GM18502 (cell line): ENCODE measurements around the gene TCF7L1.
A peak's percentile ranks its signal among the peaks of the same experiment; 100 is the strongest.
"Not testable (repeated sequence)": the region's sequence is repeated elsewhere in the genome, so short reads cannot be mapped to it uniquely, and the experiment has no call there.

Experiments
- ATAC-seq: cut with Tn5 transposase; IDR thresholded peaks from one replicate; pipeline ENCODE4 v1.9.1; 2021; ENCODE audit warnings: mild to moderate bottlenecking; ENCODE audit not compliant: unreplicated experiment, poor library complexity

The TCF7L1 gene

GRCh38 chr2:85334928-85335327 lies 201.7 kb downstream of the TCF7L1 start:
- ATAC-seq, result no peak

- no peak for ATAC-seq
Measured at GRCh38 chr2:85340034-85340892, 207.1 kb downstream of the TCF7L1 start.

DNA sequence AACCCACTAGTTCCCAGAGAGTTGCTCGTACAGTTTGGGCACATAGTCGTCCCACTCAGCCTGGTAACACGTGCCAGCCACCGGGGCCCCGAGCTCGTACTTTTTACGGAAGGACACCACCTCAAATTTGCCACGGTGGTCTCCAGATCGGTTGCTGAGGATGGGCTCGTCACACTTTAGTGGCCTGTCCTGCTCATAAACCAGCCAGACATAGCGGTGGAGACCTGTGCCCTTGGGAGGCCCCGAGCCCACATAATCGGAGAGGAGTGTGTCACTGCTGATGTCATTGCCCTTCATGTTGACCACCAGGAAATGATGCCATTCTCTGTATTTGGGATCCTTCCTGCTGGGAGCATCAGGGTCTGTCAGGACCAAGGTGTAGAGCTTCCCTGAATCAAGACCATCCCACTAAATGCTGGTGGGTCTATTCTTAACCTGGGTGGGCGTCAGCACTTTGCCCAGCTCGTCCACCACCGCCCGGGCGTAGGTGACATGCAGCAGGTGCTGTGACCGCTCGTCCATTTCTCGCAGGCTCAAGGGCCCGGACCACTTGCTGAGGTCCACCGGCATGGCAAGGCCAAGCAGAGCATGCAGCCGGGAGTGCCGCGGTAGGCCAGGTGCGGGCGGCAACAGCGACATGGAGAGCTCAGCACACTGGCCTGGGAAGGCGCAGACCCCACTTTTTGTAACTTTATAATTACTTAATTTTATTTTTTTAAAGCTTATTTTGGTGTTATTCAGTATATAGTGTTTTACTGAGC lies 208.3 kb downstream of the TCF7L1 start:
- no peak for ATAC-seq

DNA sequence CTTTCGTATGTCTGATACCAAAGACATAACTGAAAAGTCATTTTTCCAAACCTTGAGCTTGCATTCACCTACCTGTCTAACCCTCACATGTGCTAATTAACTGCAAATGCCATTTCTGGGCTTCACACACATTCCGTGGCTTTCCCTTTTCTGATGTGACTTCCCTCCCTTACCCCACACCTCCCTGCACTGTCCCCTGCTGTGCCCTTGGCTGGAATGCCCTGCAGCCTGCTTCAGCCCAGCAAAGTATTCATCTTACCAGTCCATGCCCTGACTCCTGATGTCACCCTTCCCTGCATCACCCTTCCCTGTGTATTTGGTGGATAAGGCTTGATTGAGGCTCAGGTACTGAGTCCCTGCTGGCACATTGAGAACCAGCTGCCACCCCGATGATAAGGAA lies 209.0 kb downstream of the TCF7L1 start:
- ATAC-seq, result no peak

DNA sequence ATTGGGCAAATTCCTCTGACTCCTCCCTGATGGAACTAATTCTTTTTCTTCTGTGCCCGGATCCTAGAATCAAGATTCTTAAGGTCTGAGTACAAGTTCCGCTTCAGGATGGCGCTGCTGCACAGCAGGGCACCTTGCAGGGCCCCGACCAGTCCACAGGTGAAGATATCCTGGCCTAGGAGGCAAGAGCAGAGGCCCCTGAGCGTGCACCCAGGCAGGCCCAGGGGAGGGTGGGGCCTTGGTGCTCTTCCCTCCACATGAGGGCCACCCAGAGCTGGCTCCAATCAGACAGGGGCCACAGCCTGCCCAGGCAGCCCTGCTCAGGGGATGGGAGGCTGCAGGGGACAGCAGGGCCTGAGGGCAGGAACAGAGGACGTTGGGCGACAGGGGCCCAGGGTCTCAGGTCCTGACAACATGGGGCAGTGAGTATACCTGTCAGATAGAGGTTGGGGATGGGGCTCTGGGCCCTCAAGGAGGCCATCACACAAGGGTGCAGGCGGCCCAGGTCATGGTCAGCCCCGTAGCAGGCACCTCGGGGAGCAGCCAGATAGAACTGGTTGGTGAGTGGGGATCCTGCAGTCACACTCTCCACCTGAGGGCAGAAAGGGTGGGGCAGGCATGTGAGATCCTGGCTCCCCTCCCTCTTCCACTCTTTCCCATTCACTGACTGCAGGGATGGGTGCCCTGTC lies 210.2 kb downstream of the TCF7L1 start:
- not testable (repeated sequence) for ATAC-seq

GRCh38 chr2:85344356-85344954 lies 211.3 kb downstream of the TCF7L1 start:
- ATAC-seq, result no peak

DNA sequence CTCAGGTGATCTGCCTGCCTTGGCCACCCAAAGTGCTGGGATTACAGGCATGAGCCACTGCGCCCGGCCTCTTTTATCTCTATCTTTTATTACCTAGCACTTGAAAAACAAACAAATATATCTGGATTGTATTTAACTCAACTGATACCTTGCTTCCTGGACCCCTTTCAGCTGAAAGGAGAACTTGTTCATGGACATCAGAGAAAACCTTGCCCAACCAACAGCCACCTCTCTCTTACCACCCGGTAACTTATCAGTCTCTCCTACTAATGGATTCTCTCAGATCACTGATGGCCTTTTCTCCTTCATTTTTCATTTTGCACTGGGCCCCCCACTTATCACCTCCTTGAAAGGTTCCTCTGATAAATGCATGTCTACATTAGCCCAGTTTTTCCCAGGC lies 214.4 kb downstream of the TCF7L1 start:
- ATAC-seq, result no peak

GRCh38 chr2:85353876-85354285 lies 220.7 kb downstream of the TCF7L1 start:
- ATAC-seq, result peak; percentile 23

DNA sequence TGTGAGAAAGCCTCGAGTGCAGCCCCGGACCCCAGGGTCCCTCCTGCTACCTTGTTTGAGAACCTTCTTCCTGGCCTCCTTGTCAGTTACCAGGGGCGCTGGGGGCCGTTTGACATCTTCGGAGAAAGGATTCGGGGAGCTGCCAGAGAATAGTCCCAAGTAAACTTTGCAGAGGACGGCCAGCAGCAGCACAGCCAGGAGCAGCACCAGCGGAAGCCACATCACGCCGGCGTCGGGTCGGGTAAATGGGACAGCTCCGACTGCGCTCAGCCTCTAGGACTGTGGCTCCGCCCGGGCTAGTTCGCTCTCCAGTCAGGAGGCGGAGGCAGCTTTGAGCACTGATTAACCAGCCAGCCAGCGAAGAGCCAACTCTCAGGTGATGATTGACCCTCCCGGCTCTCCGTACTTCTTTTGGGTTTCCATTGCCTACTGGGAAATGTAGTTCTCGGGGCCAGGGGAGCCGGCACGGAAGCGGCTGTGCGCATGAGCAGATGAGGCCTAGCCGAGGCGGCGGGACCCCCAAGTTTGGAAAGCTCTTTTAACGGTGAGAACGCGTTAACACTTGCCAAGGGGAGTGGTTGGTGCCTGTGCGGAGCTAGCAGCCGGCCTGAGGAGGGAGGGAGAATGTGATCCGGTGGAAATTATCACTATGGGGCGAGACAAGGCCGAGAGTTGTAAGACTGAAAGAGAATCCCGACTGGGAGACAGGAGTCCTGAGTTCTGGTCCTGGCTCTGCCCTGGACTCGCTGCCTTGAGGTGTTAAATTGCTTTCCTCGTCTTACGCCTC lies 221.3 kb downstream of the TCF7L1 start, which contains the start of the genes ELMOD3 and RETSAT:
Gene ELMOD3, plus strand, starts transcription at position 484 of the 787 bp plus-strand sequence. CDS start 2,430 bp downstream, outside the sequence.
Gene RETSAT, minus strand, starts transcription at position 243 of the 787 bp plus-strand sequence. Its CDS starts 21 bp downstream, at position 222.
- peak; percentile 95 for ATAC-seq

DNA sequence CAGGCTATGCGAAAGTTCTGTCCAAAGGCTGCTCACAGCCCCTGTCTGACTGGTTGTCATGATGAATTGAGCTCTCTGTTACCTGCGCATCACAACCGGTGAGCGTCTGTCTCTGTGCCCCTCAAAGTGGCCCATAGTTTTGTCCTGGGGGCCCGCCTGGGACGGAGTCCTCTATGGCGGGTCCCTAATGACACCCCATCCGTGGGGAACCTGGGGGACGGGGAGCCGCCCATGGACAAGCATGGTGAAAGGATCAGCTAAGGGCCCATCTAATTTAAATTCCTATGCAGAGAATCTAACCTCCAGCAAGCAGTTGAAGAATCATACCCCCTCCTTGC lies 221.8 kb downstream of the TCF7L1 start:
- peak; percentile 15 for ATAC-seq

- no peak for ATAC-seq
Measured at GRCh38 chr2:85355521-85355920, 222.3 kb downstream of the TCF7L1 start.

GRCh38 chr2:85356186-85356585 lies 223.0 kb downstream of the TCF7L1 start:
- no peak for ATAC-seq

- no peak for ATAC-seq
Measured at GRCh38 chr2:85357736-85358135, 224.5 kb downstream of the TCF7L1 start.
